ENCODE data around the gene GAK. TPM values are rescaled to one million over a fixed set of nuclear protein-coding genes. Genes with fewer than 3 reads are reported as not detected.

Gene GAK
- total RNA-seq, 1 experiment from 2014 or later: 117 TPM

DNA sequence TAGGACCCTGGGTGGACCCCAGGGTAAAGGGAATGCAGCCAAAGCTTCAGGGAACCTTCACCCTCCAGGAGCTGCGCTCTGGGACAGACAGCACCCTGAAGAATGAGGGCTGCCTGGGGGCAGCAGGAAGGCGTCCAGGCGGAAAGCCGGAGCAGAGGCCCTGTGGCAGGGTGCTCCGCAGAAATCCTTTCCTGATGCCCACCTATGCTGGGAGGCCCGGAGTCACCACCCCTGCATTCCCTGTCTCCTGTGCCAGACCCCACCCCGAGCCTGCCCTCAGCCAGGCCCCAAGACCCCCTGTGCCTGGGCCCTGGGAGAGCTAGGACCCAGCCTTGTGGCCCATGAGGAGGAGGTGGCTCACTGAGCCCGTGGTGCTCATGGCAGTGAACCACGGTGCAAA lies 42.6 kb upstream of the GAK start:
- no peaks in the 10 kb centered on the region for H3K9me2 ChIP-seq (replicated peaks; ENCODE audit: low read length)
- no peaks in the 10 kb centered on the region for H3F3A ChIP-seq (ENCODE audit: low read length, unreplicated experiment)
- POLR2A ChIA-PET (ENCODE audit: unreplicated experiment): interaction anchor here (0.6 kb wide), 1 partner anchor 35 kb away, joined by 3 read pairs; no protein-coding TSS in a partner anchor
- H3K9me3 ChIP-seq (ENCODE audit: low read length): no peaks in the 10 kb centered on the region
- CTCF ChIA-PET: no interaction called here
- intact Hi-C loops (cut with micrococcal nuclease): no loop called here
- no peaks in the 10 kb centered on the region for H3K27me3 ChIP-seq (ENCODE audit: low read length)
- H3K79me2 ChIP-seq (ENCODE audit: low read length): peaks cover 7% of the 10 kb centered on the region; the same call in 1 of the 2 replicates
- H3K4me1 ChIP-seq (ENCODE audit: insufficient read depth, low read length): peaks cover 18% of the 10 kb centered on the region
- H3K36me3 ChIP-seq (ENCODE audit: low read depth, low read length): no peaks in the 10 kb centered on the region
- no TSS peak for BruUV-seq (replicated peaks)
- H4K20me1 ChIP-seq (ENCODE audit: low read length): no peaks in the 10 kb centered on the region; the same call in 1 of the 2 replicates
- DNase-seq: no peak
- no peak for TF ChIP-seq EZH2 (IDR thresholded peaks at IDR 0.05; ENCODE audit: low read length, unreplicated experiment)
- no peak for TF ChIP-seq EZH2phosphoT487 (IDR thresholded peaks at IDR 0.05; ENCODE audit: borderline replicate concordance, low read length)
- TF ChIP-seq, protein P1, sequence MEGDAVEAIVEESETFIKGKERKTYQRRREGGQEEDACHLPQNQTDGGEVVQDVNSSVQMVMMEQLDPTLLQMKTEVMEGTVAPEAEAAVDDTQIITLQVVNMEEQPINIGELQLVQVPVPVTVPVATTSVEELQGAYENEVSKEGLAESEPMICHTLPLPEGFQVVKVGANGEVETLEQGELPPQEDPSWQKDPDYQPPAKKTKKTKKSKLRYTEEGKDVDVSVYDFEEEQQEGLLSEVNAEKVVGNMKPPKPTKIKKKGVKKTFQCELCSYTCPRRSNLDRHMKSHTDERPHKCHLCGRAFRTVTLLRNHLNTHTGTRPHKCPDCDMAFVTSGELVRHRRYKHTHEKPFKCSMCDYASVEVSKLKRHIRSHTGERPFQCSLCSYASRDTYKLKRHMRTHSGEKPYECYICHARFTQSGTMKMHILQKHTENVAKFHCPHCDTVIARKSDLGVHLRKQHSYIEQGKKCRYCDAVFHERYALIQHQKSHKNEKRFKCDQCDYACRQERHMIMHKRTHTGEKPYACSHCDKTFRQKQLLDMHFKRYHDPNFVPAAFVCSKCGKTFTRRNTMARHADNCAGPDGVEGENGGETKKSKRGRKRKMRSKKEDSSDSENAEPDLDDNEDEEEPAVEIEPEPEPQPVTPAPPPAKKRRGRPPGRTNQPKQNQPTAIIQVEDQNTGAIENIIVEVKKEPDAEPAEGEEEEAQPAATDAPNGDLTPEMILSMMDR (conservative IDR thresholded peaks at IDR 0.05; ENCODE audit: low read depth, low read length): no peak
- H3K4me2 ChIP-seq (ENCODE audit: low read length): no peak overlapping the region
- no peak overlapping the region for H3K4me3 ChIP-seq (ENCODE audit: low read length)
- H2AFZ ChIP-seq (ENCODE audit: low read length): no peak overlapping the region
- no peak overlapping the region for H3K27ac ChIP-seq (ENCODE audit: low read length)
- H3K9ac ChIP-seq (ENCODE audit: low read length): no peak overlapping the region
- ATAC-seq: no peak

DNA sequence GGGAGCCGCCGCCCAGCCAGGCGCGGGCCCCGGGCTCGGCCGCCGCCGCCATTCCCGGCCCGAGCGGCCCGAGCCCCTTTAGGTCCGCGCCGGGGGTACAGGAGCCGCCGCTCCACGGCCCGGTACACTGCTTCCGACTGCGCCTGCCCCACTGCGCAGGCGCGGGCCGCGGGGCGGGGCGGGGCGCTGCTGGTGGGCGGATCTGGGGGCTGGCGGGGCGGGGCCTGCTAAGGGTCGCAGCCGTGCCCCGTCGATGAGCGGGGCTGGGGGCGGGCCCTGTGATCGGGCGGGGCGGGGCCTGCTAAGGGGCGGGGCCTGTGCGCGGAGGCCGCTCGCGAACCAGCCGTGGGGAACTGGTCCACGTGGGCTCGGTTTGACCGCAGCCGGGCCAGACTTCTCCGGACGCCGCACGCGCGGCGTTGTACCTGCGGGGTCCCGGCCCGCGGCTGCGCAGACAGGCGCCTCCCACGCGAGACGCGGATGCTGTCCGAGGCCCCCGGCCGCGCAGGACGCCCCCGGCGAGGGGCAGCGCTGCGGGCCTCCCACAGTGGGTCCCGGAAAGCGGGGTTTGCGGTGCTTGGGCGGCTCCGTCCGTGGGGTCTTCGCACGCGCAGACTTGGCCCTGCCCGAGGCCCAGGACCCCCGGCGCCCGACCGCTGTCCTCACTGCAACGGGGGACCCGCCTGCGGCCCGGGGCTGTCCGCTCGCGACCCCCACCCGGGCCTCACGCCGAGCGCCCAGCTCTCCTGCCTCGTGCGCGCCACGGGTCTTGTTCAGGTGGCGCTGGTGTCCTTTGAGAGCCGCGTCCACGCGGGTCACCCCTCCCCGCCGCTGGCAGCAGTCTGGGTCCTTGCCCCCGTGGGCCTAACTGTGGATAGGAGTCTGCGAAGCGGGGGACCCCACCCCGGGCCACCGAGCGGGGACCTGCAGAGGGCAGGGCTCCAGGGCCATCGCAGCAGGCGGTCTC lies 41.6 kb upstream of the GAK start, which contains the start of gene DGKQ:
Gene DGKQ, minus strand, starts transcription at position 139 of the 967 bp plus-strand sequence. Its CDS starts 87 bp downstream, at position 52.
- Histone ChIP-seq H2AFZ (ENCODE audit: low read length) (peak within 1 kb of the TSS; percentile 42; the same call in 1 of the 2 replicates), H3K27ac (ENCODE audit: low read length) (no peak within 1 kb of the TSS), H3K9me3 (ENCODE audit: low read length) (no peaks in the 10 kb centered on the region), H3K4me2 (ENCODE audit: low read length) (peak within 1 kb of the TSS; percentile 91), H3K4me3 (ENCODE audit: low read length) (peak within 1 kb of the TSS; percentile 78), H3K36me3 (ENCODE audit: low read depth, low read length) (no peaks in the 10 kb centered on the region), H3K4me1 (ENCODE audit: insufficient read depth, low read length) (peaks cover 18% of the 10 kb centered on the region), H3K9me2 (replicated peaks; ENCODE audit: low read length) (no peaks in the 10 kb centered on the region), H3K9ac (ENCODE audit: low read length) (peak within 1 kb of the TSS; percentile 53), H3K27me3 (ENCODE audit: low read length) (no peaks in the 10 kb centered on the region), H4K20me1 (ENCODE audit: low read length) (no peaks in the 10 kb centered on the region; the same call in 1 of the 2 replicates), H3K79me2 (ENCODE audit: low read length) (peaks cover 7% of the 10 kb centered on the region; the same call in 1 of the 2 replicates), H3F3A (ENCODE audit: low read length, unreplicated experiment) (no peaks in the 10 kb centered on the region)
- BruUV-seq (replicated peaks): no TSS peak
- ATAC-seq (peak; percentile 86), DNase-seq (peak; percentile 68)
- ChIA-PET POLR2A (ENCODE audit: unreplicated experiment) (no interaction called here), CTCF (no interaction called here)
- TF ChIP-seq, protein P1 (conservative IDR thresholded peaks at IDR 0.05; ENCODE audit: low read depth, low read length): no peak
- TF ChIP-seq EZH2 (IDR thresholded peaks at IDR 0.05; ENCODE audit: low read length, unreplicated experiment): no peak
- no peak for TF ChIP-seq EZH2phosphoT487 (IDR thresholded peaks at IDR 0.05; ENCODE audit: borderline replicate concordance, low read length)
- intact Hi-C loops (cut with micrococcal nuclease): no loop called here
